GM21367 (cell line): ENCODE measurements around the gene IRF1.
A peak's percentile ranks its signal among the peaks of the same experiment; 100 is the strongest.

Source experiments
- ATAC-seq: cut with Tn5 transposase; IDR thresholded peaks from one replicate; pipeline ENCODE4 v1.9.1; 2021; ENCODE audit not compliant: unreplicated experiment

Gene IRF1

GRCh38 chr5:132461569-132462070 is 29.0 kb downstream of the IRF1 start:
- ATAC-seq, result no peak

DNA sequence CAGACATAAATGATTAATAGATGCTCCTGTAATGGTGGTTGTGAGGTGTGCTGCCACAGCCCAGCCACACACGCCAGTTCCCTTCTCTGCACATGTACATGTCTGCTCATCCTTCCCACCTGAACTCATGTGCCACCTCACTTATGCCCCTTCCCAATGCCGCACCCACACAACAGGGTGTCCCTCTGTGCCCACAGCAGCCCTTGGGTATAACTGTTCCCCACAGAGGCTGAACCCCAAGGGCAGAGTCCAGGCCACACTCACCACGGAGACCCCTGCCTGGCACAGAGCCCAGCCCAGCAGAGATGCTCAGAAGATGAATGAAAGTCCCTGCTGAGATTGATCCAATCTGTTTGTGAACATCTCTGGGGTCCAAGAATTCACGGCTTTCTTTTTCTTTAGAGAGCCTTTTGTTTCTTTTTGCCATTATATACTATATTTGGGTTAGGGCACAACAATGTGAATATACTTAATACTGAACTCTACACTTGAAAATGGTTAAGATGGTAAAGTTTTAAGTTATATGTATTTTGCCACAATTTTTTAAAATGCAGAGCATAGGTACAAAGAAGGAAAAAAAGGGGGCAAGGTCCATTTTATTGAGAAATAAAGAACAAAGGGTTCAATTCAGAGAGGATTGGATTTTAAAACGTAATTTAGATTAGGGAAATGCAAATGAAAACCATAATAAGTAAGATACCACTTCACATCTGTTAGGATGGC is 29.6 kb downstream of the IRF1 start:
- ATAC-seq, result no peak

DNA sequence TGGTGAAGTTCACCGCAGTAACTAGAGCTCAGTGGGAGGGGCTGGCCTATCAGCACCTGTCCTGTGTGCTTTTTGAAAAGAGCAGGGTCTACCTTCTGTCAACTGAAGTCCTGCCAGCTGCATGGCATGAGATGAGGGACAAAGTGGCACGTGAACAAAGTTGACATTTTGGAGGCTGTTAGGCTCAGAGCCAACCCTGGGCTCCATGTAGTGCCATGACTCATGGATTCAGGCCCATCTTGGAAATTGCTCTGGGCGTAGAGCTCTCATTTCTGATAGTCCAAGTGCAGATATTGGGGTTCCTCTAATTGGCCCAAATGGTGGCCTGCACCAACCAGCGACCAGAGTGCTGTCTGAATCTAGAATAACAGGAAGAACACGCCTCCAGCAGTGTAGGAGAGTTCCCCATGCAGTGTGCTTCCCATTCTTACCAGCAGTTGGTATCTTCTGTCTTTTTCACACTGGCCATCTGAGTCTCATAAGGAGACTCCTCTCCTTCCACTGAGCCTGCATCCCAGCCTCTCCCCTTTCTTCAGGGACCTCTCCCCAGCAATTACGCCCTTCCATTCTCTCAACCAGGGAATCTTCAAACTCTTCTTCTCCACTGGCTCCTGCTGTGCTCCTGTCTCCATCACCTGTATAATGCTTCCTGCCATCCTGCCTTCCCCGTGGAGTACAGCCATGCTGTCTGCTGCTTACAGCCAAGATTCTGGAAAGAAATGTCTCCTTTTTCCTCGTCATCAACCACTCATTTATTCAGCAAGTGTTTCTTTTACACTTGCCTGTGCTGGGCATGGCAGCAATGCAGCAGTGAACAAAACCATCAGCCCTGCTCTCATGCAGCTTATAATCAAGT is 30.4 kb downstream of the IRF1 start:
- no peak for ATAC-seq

- ATAC-seq, result no peak
Measured at GRCh38 chr5:132459031-132459982, 31.3 kb downstream of the IRF1 start.

DNA sequence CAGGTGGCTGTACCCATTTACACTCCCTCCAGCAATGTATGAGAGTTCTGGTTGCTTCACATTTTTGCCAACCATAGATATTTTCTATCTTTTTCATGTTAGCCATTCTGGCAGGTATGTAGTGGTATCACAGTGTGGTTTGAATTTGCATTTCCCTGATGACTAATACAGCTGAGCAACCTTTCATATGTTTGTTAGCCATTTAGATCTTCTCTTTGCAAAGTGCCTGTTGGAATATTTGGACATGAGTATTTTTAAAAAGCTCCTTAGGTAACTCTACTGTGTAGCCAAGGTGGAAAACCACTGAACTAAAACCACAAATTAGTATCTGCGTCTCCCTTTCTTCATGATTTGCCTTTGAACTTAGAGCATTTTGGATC is 31.9 kb downstream of the IRF1 start:
- peak; percentile 29 for ATAC-seq

GRCh38 chr5:132458226-132458560 is 32.4 kb downstream of the IRF1 start:
- no peak for ATAC-seq

DNA sequence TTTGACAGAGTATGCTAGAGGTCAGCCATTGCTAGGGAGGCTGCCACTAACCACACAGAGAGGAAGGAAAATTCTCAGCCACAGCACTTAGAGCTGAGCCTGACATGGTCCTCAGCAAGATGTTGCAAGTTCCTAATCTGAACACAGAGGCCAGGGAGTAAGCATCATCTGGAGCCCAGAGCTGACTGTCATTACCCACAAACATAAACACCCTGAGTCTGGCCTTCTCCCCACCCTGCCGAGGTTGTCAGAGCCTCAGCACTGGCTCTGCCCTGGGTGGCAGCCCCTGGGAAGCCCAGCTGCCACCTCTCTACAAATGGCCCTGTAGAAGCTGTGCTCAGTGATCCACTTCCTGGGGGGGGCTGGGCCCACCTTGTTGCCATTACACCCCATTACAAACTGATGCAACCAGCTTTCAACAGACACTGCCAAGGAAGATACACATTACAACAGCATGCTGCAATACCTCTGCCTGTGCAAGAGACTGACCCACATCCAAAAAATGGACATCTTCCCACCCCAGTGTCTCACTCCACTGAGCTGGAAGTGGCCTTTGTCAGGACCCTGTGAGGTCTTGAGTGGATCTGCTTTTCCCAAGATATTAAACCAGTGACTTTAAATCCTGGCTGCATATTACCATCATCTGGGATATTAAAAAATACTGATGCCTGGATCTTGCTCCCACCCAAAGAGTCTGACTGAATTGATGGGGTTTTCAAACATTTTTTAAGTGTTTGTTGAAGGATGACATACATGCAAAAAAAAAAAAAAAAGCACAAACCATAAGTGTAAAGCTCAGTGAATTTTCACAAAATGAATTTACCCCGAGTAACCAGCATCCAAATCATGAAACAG is 33.0 kb downstream of the IRF1 start:
- ATAC-seq, result peak; percentile 9

DNA sequence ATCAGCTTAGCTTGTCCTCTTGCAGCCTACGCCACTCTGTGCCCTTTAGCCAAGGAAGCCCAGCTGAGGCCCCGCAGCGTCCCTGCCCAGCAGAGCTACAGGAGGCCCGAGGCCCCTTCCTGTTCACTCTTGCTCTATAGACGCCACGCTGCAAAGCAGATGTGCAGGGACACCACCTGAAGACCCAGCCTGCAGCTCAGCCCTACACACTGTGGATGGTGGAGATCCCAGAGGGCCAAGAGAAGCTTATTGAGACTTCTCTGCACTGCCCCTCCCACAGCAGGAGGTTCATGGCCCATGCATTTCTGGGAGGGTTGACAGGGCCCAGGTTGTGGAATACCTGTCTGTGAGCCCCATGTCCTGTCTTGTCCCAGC is 33.6 kb downstream of the IRF1 start:
- peak; percentile 13 for ATAC-seq

DNA sequence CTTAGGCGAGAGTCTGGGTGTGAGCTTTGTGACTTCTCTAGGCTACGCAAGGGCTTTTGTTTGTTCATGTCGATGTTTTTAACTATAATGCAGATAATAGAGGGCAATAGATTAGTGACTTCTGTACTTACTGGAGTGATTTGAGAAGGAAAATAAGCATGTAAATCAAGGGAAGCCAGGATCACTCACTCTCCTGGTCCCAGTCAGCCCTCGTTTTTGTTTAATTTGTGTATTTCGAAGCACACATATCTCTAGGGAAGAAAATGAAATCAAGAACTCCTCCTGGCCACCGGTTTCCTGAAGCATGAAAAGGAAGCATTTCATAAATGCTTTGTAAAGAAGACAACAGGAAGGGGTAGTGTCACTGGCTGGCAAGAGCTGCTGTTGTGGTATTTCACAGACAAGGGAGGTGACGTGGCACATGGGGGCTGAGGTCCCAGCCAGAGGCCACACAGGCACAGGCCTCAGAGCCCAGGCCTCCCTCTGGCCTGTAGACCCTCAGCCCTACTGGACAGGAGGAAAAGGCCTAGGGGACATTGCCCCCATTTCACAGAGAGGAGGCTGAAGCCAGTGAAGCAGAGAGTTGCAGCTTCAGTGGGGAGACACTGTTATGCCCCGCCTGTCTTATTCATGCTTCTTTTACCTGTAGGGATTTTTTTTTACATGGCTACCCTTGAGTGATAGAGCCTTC is 34.1 kb downstream of the IRF1 start:
- peak; percentile 50 for ATAC-seq

- ATAC-seq, result peak; percentile 6
Measured at GRCh38 chr5:132455614-132456115, 34.9 kb downstream of the IRF1 start.

- ATAC-seq, result no peak
Measured at GRCh38 chr5:132454361-132454760, 36.2 kb downstream of the IRF1 start.

DNA sequence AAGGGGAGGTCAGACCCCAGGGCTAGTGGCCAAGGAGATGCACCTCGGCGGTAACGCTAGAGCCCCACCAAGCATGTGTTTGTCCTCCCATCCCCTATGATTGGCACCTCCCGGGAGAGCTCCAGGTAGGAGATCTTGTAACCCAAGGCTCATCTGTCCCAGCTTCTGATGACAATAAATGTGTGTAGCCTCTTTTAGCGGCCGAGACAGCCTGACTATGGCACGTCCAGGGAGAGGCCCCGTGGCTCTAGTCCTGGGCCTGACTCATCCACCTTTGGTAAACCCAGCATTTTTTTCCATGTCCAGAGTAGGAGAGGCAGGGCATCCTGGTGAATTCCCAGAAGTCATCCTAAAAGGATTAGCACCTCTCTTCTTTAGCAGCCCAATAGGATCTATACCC is 39.2 kb downstream of the IRF1 start:
- no peak for ATAC-seq

- ATAC-seq, result no peak
Measured at GRCh38 chr5:132449060-132449459, 41.5 kb downstream of the IRF1 start.

DNA sequence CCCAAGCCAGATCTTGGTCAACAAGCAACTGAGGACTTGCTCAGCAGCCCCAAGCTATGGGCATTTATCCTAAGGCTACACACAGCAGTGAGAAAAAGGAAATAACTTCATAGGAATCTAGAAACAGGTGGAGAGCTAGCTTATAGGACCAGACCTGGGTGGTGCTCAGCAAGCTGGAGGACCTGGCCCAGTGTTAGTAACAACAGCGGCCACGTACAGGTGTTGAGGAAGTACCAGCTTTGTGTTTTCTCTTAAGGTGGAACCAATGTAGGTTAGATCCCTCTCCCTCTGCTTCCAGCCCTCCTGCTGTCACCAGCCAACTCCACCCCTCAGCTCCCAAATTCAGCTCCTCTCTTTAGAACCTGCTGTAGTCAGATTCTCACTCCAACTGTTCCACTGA is 43.4 kb downstream of the IRF1 start:
- ATAC-seq, result no peak

GRCh38 chr5:132446621-132447020 is 44.0 kb downstream of the IRF1 start:
- no peak for ATAC-seq

GRCh38 chr5:132445930-132446329 is 44.6 kb downstream of the IRF1 start:
- no peak for ATAC-seq

- ATAC-seq, result no peak
Measured at GRCh38 chr5:132445640-132445923, 45.0 kb downstream of the IRF1 start.

DNA sequence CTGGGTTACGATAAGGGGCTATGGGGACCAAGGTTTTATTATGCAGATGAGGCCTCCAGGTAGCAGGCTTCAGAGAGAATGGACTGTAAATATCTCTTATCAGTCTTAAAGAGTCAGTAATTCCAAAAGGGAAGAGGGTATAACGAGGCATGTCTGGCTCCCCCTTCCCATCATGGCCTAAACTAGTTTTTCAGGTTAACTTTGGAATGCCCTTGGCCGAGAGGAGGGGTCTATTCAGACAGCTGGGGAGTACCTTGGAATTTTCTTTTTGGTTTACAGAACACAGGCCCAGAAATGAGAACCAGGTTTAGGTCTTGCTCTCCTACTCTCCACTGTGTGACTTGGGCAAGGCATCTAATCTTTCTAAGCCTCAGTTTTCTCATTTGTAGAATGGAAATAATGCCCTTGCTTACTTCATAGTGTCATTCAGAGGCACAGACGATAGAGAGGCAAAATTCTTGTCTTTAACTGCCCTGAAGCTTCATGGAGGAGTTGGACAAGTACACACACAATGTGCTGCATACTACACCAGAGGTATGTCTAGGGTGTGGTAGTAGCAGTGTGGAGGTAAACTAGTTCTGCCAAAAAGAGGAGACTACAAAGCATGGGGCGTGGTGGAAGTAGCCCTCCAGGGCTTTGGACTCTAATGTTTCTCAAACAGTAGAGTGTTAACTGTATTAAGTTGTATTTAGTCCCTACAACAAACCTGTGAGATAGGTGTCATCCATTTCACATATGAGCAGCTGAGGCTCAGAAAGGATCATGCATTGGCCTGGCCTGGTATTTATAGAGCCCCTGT is 45.5 kb downstream of the IRF1 start:
- no peak for ATAC-seq

GRCh38 chr5:132444061-132444460 is 46.5 kb downstream of the IRF1 start:
- ATAC-seq, result no peak
